GM18499 (cell line): ENCODE measurements around the gene NLGN3.
"Not testable (repeated sequence)": the region's sequence is repeated elsewhere in the genome, so short reads cannot be mapped to it uniquely, and the experiment has no call there.

Source experiments
- ATAC-seq: cut with Tn5 transposase; IDR thresholded peaks from one replicate; pipeline ENCODE4 v1.9.1; 2021; ENCODE audit warnings: moderate number of reproducible peaks; ENCODE audit not compliant: insufficient read depth, unreplicated experiment

Gene NLGN3

DNA sequence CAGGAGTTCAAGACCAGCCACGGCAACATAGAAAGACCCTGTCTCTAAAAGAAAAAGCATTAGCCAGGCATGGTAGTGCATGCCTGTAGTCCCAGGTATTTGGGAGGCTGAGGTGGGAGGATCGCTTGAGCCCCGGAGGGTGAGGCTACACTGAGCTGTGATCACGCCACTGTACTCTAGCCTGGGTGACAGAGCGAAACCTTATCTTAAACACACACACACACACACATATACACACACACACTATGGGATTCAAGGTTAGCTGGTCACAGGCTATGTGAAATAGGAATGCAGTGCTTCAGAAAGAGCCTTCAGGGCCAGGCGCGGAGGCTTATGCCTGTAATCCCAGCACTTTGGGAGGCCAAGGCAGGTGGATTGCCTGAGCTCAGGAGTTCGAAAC, 23.5 kb downstream of the NLGN3 start:
- ATAC-seq = no peak

- ATAC-seq = no peak
Measured at GRCh38 chrX:71169586-71169985, 24.9 kb downstream of the NLGN3 start.

DNA sequence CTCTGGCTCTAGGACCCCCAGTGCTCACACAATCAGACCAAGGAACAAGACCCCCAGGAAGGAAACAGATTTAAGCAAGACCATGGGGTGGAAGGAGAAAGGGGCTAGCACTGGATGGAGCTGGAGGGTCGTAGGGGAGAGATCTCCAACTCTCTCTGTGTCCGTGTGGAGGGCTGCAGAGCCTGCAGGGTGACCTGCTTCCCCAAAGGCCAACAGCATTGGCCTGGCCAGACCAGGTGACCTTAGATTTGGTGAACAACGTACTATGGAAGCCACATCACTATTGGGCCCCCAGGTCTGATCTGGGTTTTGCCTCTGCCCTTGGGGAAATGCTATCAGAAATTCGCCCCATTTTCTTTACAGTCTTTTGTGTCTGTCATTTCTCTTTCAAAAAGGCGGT, 26.0 kb downstream of the NLGN3 start:
- ATAC-seq = no peak

GRCh38 chrX:71171110-71171801, 26.6 kb downstream of the NLGN3 start:
- ATAC-seq = no peak

DNA sequence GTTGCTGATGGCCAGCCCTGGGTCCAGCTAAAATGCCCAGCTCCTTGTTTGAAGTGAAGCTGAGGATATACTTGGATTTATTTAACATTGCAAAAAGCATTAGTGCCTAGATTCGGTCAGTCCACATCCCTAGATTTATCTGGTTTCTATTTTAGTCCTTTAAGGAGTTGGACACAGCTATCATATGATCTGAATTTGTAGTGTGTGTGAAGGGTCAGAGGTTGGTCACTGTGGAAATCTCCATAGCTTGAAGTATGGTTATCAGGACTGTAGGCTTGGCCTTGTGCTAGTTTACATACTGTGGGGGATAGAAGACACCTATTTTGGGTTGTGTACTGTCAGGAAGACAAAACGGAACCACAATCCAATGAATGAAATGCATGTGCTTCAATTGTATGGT, 28.8 kb downstream of the NLGN3 start:
- ATAC-seq = no peak

DNA sequence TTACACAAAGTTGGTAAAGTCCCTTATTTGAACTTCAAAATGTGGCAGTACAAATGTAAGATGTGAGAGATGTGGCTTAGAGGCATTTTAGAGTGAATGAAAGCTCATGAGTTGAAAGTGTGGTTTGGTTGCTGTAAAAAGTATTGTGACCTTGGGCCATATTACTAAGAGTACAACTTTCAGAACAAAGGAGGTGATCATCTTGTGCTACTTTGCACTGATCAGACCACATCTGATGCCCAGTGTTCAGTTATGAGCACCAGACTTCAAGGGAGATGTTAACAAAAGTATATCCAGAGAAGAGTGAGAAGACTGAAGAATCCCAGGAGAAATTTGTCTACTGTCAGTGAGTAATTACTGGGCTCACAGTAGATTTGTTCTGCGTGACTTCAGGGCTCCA, 30.2 kb downstream of the NLGN3 start:
- ATAC-seq = no peak

GRCh38 chrX:71175531-71175930, 30.9 kb downstream of the NLGN3 start:
- no peak for ATAC-seq

DNA sequence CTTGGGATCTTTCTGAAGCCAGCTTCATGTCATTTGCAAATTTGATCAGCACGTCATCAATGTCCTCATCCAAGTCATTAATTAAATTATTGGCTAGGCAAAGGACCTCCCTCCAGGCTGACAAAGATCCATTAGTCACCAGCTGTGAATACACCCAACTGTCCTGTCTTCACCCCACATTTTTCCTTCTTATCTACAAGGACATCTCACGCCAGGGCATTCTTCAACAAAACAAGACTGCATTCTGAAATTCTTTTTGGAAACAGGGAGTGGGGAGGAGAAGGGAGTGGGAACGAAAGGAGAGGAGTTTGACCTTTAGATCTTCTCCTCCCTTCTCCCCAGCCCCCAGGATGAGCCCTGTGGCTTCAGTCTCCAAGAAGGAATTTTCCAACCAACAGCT, 32.7 kb downstream of the NLGN3 start:
- ATAC-seq = no peak

DNA sequence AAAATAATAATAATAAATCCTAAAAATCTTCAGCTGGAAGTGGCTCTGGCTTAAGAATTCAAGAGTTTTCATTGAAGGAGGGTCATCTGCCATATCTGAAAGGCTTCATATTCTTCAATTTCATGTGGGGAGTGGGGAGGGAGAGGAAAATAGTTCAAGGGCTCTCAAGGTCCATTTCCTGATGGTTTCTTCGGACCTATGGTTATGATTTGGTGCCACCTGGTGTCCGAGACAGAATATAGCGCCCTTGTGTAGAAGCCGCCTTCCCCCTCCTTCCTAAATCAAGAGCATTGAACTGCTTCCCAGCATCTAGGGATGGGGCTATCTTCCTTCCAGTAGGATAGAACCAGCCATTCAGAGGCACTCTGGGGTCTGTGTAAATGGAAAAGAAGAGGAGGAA, 34.3 kb downstream of the NLGN3 start:
- ATAC-seq = no peak

DNA sequence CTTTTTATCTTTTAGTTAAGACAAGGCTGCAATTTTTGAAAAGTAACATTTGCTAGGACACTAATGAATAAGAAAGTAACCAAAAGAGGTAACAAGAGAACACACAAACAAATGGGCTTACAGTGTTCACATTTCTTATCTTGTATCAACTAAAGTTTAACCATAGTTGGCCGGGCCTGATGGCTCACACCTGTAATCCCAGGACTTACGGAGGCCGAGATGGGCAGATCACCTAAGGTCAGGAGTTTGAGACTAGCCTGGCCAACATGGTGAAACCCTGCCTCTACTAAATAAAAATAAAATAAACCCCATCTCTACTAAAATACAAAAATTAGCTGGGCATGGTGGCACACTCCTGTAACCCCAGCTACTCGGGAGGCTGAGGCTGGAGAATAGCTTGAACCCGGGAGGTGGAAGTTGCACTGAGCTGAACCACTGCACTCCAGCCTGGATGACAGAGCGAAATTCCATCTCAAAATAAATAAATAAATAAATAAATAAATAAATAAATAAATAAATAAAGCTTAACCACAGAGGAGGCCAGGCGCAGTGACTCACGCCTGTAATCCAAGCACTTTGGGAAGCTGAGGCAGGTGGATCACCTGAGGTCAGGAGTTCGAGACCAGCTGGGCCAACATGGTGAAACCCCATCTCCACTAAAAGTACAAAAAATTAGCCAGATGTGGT, 36.1 kb downstream of the NLGN3 start:
- ATAC-seq = not testable (repeated sequence)

DNA sequence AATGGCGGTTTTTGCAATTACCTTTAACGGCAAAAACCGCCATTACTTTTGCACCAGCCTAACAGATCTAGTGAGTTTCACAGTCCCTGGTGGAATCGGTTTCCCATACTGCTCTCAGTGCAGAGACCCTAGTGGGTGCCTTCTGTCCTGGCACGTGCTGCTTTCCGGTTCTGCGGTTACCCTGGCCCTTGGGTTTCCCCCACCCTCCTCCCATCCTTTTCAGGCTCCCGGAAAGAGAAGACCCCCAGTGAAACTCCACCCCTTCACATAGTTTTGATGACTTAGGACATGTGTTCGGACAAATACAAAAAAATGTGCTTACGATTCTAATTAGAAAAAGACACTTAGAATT, 36.9 kb downstream of the NLGN3 start:
- ATAC-seq = peak; percentile 18

DNA sequence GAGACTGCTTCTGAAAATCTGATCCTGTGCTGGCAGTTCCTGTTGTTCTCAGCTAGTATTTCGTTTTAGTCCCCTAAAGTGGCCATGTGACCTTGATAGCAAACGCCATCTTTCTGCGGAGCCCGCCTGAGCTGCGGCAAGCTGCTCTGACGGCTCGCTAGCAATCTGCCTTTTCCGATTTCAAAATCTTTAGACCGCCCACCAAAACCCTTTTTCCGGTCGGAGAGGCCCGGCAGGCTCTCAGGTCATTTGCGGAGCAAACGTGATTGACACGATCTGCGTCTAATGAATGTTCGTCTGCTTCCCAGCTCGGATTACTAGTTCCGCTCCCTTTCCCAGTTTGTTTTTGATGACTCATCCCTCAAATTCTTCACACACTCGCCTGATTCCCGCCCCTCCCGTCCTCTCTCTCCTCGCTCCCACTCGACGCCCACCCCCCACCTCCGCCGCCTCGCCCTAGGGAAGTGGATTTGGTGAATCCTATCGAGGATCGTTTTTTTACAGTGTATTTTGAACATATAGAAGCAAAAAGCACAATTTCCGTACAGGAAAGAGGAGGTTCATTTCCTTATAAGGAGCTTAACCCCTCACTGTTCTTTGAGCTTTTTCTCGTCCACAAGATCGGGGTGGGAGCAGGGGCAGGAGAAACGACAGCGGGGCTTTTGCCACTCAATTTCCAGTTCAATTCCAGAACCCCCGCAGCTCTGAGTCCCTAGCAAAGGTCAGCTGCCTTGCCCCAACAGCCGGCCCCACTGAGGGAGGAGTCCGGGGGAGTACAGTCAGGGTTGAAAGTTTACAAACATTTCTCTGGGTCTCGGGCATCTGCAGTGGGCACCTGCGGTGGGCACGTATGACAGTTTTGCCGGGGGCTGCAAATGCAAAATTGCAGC, 37.5 kb downstream of the NLGN3 start:
- peak; percentile 64 for ATAC-seq

DNA sequence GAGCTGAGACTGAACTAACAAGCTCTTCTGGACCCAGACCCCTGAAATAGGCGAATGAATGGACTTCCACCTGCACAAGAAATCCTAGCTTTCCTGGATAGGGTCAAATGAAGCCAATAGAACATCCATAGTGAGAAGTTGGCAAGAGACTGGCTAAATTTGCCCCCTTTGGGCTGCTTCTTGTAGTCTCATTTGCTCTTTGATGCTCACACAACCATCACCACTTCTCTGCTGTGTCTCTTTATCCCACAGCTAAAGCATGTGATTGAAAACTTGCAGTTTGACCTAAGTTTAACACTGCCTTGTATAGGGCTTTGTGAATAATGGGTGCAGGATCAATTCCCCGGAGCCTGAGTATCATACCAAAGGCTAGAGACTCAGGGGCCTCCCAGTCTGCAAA, 38.2 kb downstream of the NLGN3 start:
- no peak for ATAC-seq

DNA sequence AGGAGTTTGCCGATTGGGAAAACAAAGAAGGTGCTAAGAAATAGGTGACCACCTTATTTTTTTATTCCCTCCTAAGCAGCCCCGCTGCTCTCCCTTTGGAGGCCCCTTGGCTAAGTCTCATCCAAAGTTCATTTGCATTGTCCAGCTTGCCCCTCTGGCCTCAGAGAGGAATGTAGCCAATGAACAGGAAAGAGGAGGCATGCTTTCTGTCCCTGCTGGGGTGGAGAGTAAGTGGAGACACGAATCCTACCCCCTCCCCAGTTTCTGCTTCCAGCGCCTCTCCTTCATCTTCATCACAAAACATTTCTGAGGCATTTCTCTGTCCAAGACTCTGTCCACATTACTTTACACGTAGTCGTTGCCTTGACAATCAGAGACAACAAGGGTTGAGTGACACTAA, 38.7 kb downstream of the NLGN3 start:
- no peak for ATAC-seq

GRCh38 chrX:71184092-71184491, 39.5 kb downstream of the NLGN3 start:
- ATAC-seq = no peak

DNA sequence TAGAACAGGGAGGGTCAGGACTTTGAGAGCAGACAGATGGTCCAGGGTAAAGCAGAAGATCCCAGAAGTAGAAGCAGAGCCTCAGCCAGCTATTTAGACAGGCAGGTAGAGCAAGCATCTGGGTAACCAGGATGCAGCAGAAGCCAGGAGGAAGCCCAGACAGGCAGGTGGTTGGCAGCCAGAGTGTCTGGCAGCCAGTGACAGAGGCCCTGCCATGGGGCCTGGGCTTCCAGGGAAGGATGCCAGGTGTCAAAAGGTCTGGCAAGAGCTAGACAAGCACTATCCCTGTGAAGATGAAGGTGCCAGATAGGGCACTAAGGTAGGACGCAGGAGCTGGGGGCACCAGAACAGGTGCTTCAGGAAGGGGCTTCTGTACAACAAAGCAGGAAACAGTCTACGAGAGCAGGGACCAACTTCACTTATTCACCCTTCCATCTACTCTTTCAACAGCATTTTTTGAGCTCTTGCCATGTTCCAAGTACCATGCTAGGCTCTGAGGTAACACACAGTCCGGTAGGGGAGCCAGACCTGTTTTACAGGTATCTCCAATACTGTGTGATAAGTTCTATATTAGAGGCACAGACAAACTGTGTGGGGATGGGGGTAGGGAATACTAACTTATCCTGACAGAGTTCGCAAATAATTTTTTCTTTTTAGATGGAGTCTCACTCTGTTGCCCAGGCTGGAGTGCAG, 40.3 kb downstream of the NLGN3 start:
- ATAC-seq = no peak

GRCh38 chrX:71191248-71191647, 46.6 kb downstream of the NLGN3 start:
- no peak for ATAC-seq

DNA sequence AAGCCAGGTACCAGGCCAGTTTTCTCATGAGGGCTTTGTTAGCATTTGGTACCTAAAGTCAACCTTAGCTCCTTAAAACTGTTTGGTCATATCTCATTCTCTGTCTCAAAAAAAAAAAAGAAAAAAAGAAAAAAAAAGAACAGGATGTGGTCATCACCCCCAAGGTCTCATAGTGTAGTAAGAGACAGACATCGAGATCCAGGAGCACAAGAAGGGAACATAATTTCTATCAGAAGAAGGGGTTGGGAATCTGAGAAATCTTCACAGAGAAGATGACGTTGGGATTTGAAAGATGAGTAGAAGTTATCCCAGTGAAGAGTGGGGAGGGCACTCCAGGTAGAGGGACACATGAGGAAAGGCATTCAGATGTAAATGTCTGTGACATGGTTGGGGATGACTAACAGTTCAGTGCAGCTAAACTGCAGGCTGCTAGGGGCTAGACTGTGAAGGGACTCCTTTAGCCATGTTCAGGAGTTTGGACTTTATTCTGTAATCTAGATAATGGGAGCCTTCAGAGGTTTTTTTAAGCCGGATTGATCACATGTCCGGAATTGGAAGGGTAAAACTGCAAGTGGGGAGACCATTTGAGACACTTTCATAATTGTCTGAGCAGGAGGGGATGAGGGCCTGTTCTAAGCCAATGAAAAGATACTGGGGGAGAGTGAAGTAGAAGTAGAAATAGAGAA, 51.5 kb downstream of the NLGN3 start:
- peak; percentile 44 for ATAC-seq

GRCh38 chrX:71198066-71198465, 53.4 kb downstream of the NLGN3 start:
- no peak for ATAC-seq
